SIG-M5 treated with dmso at 0.1 percent for 504 hours (cell line): ENCODE data around the gene PIAS2.
"Not testable (repeated sequence)": the region's sequence is repeated elsewhere in the genome, so short reads cannot be mapped to it uniquely, and the experiment has no call there.

ENCODE experiments used
- DNase-seq: peaks from one replicate; lab custom pipeline; 2025; ENCODE audit not compliant: unreplicated experiment; lab: John Stamatoyannopoulos, UW

Gene PIAS2

GRCh38 chr18:46917108-46917802 is at the start of gene PIAS2, which contains the start of gene KATNAL2:
PIAS2 (minus strand) TSS chr18:46917507; CDS start chr18:46917345, 162 bp downstream.
KATNAL2 (plus strand) TSS chr18:46917602; CDS start chr18:46946873, 29,271 bp downstream.
- peak; percentile 79 for DNase-seq

- not testable (repeated sequence) for DNase-seq
These were observed 49.0 kb upstream of the PIAS2 start for GRCh38 chr18:46966266-46966665.

GRCh38 chr18:46964579-46965293 is 47.4 kb upstream of the PIAS2 start:
- not testable (repeated sequence) for DNase-seq

- not testable (repeated sequence) for DNase-seq
These were observed 46.6 kb upstream of the PIAS2 start for GRCh38 chr18:46963656-46964578.

- DNase-seq, result no peak
These were observed 40.9 kb upstream of the PIAS2 start for GRCh38 chr18:46958209-46958608.

- DNase-seq, result no peak
These were observed 35.9 kb upstream of the PIAS2 start for GRCh38 chr18:46953195-46953594.

GRCh38 chr18:46950064-46950656 is 32.9 kb upstream of the PIAS2 start:
- peak; percentile 12 for DNase-seq

GRCh38 chr18:46946656-46947282 is 29.5 kb upstream of the PIAS2 start:
- peak; percentile 82 for DNase-seq

- no peak for DNase-seq
These were observed 25.3 kb upstream of the PIAS2 start for GRCh38 chr18:46942646-46943045.

GRCh38 chr18:46939998-46940571 is 22.8 kb upstream of the PIAS2 start:
- DNase-seq, result no peak

GRCh38 chr18:46939337-46939963 is 22.1 kb upstream of the PIAS2 start:
- DNase-seq, result no peak

- DNase-seq, result no peak
These were observed 3.3 kb upstream of the PIAS2 start for GRCh38 chr18:46920653-46921052.

- DNase-seq, result no peak
These were observed 2.8 kb upstream of the PIAS2 start for GRCh38 chr18:46920067-46920466.

- DNase-seq, result peak; percentile 49
These were observed 695 bp upstream of the PIAS2 start for GRCh38 chr18:46917803-46918600.

GRCh38 chr18:46916551-46917107 is 678 bp downstream of the PIAS2 start:
- peak; percentile 48 for DNase-seq

GRCh38 chr18:46915800-46916550 is 1.3 kb downstream of the PIAS2 start:
- no peak for DNase-seq

- no peak for DNase-seq
These were observed 6.5 kb downstream of the PIAS2 start for GRCh38 chr18:46910856-46911255.

- no peak for DNase-seq
These were observed 7.8 kb downstream of the PIAS2 start for GRCh38 chr18:46909497-46909896.
